ENCODE data around the gene PIGBOS1.
A peak's percentile ranks its signal among the peaks of the same experiment; 100 is the strongest.
"Not testable (repeated sequence)": the region's sequence is repeated elsewhere in the genome, so short reads cannot be mapped to it uniquely, and the experiment has no call there.

The PIGBOS1 gene, protein sequence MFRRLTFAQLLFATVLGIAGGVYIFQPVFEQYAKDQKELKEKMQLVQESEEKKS

DNA sequence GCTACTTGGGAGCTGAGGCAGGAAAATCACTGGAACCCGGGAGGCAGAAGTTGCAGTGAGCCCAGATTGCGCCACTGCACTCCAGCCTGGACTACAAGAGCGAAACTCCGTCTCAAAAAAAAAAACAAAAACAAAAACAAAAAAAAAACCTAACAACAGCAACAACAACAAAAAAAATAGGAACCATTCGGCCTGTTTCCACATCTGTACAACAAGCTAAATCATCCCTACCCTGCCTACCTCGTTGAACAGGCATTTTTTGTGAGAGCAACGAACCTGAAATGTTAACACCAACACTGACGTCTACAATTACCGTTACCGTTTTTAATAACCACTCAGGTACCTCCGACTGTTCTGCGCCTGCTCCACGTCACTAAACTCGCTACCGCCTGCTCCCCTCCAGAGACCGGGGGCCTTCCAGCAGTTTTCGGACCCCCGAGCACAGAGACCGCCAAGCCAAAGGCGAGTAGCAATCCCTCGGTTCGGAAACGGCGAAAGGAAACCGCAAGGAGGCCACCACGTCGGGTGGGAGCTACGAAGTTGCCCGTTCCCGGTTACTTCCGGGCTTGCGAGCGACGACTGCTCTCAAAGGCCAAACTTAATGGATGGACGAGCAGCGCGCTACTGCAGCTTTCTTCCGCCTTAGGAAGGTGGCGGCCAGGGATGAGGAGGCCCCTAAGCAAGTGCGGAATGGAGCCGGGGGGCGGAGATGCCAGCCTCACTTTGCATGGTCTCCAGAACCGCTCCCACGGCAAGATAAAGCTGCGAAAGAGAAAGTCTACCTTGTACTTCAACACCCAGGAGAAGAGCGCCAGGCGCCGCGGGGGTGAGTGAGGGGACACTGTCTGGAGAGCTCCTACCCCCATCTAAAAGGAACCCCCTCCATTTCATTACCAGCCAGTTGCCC lies at the start of gene PIGBOS1, which contains the start of gene PIGB:
TSS of gene PIGBOS1 (minus strand) at position 536 of the 907 bp plus-strand sequence. CDS start 1,331 bp downstream, outside the sequence.
TSS of gene PIGB (plus strand) at position 635 of the 907 bp plus-strand sequence. CDS start at position 664, 29 bp downstream.
- DNase-seq: peak; percentile 92

DNA sequence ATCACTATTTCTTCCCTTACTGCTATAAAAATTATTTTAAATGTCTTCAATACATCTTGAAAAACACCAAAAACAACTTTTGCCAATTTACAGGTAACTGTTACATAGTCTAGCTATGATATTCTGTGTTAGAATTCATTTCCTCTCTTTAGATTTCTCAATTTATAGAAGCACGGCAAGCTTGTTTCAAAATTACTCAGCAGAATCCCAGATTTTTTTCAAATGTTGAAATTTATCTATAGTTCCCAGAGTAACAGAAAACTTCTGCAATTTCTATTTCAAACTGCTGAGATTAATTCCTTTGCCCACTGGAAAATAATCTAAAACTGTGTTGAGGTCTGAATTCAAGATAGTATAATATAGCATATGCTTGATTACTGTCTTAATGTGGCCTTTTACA lies 48.1 kb upstream of the PIGBOS1 start:
- no peak for DNase-seq

DNA sequence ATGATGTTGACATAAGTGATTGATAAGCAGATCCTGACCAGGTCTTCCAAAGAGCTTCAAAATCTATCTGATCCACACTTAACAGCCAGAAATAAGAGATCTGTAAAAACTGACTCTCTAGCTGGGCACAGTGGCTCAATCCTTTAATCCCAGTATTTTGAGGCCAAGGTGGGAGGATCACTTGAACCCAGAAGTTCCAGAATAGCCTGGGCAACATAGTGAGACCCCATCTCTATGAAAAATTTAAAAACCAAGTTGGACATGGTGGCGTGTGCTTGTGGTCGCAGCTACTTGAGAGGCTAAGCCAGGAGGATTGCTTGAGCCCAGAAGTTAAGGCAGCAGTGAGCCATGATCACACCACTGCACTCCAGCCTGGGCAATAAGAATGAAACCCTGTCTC lies 43.7 kb upstream of the PIGBOS1 start:
- no peak for DNase-seq

DNA sequence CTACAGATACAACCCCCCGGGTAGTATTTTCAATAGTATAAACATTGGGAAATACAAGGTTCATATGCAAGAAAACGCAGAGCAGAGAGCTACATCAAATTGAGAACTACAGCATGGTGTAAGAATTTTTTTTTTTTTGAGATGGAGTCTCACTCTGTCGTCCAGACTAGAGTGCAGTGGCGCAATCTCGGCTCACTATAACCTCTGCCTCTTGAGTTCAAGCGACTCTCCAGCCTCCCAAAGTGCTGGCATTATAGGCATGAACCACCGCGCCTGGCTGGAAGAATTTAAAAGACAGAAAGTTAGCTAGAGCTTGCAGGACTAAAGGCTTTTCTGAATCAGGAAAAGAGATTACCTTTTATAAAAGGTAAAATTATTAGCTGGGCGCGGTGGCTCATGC lies 42.1 kb upstream of the PIGBOS1 start:
- DNase-seq: no peak

DNA sequence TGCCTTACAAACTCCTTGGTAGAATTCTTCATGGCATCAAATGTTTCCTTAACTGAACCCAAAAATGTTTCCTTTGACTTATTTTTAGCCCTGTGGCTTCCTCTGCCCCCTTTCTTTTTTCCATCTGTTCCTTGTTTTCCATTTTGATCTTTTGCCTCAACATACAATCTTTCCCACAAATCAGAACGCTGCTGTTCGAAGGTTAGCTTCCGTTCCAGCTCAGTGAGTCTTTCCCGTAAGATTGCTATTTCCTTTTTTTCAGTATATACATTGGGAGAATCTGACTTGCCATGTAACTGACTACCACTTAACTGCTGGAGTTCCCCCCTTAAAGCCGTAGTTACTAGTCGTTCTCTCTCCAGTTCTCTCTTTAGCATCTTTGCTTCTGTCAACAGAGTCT lies 41.3 kb upstream of the PIGBOS1 start:
- DNase-seq: no peak

DNA sequence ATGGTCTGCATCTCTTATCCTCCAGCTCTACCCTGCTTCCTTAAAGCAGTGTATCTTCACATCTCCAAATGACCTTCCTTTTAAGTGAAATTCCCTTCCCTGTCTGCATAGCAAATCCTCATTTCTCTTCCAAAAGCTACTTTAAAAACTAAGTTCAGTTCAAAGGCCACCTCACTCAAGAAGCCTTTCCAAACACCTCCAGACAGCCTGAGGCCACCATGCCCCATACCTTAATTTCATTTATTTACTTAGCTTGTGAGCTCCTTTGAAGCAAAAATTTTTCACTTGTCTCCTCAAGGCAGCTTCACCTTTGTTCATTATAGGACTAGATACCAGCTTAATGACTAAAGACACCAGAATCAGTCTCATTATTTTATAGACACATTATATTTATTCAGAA lies 39.5 kb upstream of the PIGBOS1 start:
- DNase-seq: no peak

DNA sequence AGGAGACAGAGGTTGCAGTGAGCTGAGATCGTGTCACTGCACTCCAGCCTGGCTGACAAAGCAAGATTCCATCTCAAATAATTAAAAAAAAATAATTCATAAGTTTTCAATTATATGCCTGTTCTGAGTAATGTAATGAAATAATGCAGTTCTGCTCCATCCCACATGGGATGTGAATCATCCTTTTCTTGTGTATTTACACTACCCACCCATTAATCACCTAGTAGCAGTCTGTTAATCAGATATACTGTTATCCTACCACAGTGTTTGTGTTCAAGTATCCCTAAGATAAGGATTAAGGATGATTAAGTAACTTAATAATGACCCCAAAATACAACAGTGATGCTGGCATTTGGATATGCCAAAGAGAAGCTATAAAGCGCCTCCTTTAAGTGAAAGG lies 38.9 kb upstream of the PIGBOS1 start:
- DNase-seq: peak; percentile 38

DNA sequence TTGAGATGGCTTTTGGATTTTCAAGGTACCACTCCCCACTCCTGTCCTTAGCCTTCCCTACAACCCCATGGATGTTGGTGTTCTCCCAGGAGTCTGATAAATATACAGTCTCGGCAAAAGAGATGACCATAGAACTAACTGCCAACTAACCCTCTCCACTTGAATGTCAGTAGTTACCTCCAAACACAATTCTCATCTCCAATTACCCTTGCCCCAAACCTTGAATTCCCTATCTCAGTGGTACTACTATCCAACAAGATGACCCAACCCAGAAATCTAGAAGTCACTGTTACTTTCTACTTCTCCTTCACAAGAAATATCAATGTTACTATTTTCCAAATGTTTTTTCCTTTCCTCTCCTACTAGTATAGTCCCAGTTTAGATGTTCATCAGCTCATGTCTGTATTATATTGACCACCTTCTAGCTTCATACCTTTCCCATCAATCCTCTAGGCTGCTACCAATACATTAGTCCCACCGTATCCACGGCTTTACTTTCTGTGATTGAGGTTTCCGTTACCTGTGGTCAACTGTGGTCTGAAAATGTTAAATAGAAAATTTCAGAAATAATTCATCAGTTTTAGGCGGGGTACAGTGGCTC lies 38.2 kb upstream of the PIGBOS1 start:
- no peak for DNase-seq

DNA sequence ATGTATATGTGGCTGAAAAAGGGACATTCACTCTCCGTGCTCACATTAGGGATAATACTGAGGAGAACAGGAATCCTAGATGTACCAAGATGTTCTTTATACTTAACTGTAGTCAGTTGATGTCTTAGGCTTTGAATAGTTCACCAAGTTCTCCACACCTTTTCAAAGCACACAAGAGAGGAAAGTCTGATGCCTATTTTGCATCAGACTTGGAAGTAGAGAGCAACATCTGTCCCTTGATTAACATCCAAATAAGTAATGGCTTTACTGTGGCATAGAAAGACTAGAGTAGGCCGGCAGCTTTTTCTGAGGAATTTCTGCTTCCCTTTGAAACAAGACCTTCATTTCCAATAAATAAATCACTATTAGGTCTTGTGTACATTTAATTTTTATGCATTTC lies 34.1 kb upstream of the PIGBOS1 start:
- no peak for DNase-seq

DNA sequence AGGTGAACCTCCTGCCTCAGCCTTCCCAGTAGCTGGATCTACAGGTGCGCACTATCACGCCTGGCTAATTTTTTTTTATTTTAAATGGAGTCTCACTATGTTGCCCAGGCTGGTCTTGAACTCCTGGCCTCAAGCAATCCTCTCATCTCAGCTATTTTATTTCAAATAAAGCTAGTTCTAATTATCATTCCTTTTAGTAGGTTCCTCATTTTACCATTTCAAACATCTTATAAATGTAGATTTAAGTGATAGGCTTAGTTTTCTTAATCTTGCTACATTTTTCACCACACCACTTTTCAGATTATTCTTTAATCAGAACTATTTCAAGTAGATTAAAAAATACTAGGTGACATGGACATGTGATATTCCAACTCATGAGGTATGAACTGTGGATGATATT lies 30.4 kb upstream of the PIGBOS1 start:
- no peak for DNase-seq

DNA sequence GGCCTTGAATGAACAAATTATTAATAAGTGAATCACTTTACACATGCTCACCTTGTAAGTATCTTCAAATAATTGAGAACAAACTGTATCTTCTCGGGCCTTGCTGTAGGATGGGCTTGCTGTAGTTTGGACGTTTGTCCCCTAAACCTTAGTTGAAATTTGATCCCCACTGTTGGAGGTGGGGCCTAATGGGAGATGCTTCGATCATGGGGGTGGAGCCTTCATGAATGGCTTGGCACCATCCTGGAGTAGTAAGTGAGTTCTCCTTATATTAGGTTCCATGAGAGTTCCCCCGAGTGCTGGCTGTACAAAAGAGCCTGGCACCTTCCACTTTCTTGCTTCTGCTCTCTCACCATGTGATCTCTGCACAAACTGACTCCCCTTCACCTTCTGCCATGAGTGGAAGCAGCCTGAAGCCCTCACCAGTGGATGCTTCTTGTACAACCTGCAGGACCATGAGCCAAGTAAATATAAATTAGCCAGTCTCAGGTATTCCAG lies 29.4 kb upstream of the PIGBOS1 start:
- no peak for DNase-seq

DNA sequence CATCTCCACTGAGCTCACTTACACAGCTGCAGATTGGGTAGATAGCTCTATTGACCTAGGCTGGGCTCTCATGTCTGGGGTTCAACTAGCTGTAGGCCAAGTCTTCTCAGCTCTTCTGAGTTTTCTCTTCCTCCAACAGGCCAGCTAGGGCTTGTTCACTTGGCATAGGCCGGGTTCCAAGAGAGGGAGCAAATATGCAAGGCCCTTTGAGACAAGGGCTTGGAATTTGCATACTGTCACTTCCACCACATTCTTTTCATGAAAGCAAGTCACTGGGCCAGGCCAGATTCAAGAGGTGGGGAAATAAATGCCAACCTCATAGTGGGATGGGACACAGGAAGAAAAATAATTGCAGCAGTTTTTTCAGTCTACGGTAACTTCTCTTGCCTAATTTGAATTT lies 25.3 kb upstream of the PIGBOS1 start:
- no peak for DNase-seq

DNA sequence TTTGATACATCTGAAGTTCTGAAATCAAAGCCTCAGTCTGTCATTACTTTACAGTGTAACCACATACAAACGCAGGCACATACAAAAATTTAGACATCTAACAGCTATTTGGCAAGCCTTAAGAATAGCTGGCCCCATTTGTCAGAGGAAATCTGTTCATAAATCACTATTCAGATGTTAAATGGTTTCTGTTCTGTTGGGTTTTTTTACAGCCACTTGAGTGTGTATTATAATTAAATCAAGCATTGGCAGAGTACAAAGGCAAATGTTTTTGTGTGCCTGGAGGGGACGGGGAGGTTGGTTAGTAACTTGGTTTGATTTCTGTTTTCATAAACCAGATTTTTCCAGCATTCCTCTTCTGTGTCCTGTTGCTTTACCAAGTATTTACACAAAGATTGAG lies 24.2 kb upstream of the PIGBOS1 start:
- DNase-seq: no peak

DNA sequence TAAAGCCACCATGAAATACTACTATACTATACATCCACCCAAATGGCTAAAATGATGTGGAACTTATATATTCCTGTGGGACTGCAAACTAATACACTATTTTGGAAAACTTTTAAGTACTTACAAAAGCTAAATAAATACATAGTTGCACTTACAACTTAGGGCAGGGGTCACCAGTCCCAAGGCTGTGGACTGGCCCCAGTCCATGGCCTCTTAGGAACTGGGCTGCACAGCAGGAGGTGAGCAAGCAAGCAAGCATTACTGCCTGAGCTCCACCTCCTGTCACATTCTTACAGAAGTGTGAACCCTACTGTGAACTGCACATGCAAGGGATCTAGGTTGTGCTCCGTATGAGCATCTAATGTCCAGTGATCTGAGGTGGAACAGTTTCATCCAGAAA lies 18.2 kb upstream of the PIGBOS1 start:
- DNase-seq: no peak

DNA sequence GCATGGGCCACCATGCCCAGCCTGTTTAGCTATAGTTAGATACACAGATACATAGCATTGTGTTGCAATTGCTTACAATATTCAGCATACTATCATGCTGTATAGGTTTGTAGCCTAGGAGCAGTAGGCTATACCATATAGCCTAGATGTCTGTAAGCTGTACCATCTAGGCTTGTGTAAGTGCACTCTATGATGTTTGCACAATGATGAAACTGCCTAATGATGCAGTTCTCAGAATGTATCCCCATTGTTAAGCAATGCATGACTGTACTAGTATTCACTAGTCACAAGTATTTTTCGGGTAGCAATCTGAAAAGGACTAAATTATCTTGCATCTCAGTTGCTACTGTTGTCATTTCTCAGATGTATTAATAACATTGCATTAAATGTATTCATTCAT lies 16.1 kb upstream of the PIGBOS1 start:
- DNase-seq: no peak

DNA sequence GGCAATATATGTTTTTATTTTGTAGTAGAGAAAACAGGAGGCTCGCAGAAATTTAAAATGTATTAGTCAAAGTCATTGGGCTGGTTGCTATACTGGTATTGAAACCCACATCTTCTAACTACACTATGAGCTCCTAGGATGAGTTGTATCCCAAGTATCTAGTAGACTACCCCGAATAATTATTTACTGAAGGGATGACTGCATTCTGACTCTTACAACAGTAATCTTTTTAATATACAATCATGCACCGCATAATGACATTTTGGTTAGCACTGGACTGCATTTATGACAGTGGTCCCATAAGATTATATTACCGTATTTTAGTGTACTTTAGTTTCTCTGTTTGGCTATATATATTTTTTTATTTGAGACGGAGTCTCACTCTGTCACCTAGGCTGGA lies 15.4 kb upstream of the PIGBOS1 start:
- no peak for DNase-seq

DNA sequence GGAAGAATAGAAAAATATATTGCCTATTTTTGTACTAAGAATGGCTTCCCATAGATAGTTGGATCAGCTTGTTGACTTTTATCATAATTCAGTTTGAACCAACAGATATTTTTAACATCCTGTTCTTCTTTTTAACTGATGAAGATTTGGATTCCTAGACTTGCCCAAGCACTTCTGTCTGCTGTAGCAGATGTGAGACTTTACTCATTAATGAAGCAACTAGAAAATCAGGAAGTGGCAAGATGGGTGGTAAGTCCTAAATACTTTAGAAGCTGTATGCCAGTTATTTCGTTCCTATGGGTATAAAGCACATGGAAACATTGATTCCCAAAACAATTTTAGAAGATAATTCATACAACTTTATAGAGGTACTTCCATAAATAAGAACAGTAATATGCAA lies 8.5 kb upstream of the PIGBOS1 start:
- DNase-seq: peak; percentile 12

DNA sequence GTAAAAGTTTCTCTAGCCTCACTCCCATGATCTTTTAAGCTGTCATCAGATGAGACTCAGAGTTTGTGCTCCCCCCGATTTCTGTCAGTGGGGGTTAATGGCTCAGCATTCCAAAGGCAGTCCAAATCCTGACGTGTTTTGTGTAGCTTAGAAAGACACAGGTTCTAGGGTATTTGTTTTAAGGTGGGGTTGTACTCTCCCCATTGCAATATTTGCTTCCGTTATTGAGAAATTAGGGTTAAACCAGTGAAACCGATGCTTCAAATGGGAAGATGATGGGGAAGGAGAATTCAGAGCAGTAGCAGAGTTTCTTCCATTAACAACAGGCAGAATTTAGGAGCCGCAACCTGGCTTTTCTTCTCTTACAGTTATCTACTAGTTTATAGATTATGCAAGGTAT lies 3.5 kb upstream of the PIGBOS1 start:
- DNase-seq: no peak

DNA sequence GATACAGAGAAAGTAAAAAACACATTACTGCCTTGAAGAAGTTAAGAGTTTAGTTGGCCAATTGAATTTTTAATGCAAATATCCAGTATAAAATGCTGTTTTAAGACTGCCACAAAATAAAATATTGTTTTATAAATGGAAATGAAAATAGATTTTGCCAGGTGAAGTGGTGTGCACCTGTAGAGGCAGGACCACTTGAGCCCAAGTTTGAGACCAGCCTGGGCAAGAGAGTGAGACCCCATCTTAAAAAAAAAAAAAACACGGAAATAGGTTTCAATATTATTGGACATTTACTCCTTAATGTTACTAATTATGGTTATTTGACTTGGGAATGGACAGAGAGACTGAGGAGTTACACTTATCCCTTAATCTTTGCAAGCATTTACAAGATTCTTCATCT lies 2.0 kb upstream of the PIGBOS1 start:
- no peak for DNase-seq

DNA sequence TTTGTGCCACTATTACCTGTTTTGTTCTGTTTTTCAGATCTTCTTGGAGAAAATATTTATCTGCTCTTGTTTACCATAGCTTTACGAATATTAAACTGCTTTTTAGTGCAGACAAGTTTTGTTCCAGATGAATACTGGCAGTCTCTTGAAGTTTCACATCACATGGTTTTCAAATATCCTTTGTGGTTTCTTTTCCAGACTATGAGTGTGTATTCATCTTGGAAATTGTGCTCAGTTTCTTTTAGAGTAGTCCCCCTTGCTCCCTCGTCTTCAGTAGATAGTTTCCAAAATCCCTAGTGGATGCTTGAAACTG lies 1.3 kb upstream of the PIGBOS1 start:
- DNase-seq: no peak

DNA sequence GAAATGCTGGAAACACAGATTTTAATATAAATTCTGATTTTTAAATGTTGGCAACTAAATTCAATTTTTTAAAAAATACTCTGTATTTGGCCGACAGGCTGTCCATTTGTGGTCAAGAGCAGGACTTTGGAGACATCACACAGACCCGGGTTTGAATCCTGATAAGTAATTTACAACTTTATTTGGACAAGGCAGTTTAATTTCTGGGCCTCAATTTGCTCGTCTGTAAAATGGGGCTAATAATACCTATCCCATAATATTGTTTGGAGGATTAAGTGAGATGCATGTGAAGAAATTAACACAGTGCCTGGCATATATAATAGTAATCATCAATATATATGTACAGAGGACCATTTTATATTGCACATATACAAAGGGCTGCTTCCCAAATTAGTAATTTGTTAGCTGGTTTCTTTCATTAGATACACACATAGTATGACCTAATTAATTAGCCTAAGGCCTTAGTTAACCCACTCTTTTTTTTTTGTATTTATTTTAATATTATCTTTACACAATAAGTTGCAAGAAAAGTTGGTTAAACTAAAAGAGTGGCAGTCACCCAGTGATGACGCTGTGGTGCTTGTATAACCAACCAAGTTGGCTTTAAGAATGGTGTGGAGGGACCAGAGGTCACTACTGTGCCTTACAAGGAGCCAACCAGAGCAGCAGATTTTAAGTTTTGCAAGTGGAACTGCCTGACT lies 764 bp upstream of the PIGBOS1 start:
- peak; percentile 80 for DNase-seq

DNA sequence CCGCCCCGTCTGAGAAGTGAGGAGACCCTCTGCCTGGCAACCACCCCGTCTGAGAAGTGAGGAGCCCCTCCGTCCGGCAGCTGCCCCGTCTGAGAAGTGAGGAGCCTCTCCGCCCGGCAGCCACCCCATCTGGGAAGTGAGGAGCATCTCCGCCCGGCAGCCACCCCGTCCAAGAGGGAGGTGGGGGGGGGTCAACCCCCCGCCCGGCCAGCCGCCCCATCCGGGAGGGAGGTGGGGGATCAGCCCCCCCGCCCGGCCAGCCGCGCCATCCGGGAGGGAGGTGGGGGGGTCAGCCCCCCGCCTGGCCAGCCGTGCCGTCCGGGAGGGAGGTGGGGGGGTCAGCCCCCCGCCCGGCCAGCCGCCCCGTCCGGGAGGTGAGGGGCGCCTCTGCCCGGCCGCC lies 16.1 kb downstream of the PIGBOS1 start:
- DNase-seq: not testable (repeated sequence)

DNA sequence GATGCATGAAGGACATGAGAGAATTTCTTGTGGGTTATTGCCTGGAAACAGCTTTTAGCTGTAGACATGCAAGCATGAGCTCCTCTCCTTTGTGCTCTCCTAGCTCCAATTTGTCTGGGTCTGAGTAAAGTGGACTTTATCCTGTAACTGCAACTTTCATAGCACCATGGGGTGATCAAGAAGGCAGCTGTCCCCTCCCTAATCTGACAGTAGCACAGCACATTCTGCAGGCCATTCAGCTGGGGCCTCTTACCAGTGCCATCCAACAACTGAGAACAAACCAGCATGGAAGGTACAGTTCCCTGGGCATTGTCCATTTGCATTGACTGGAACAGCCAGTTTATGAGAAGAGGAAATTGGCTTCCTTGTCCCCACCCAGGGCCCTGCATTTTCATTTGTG lies 21.6 kb downstream of the PIGBOS1 start:
- DNase-seq: no peak
